Measurements from ENCODE around the gene LAMC2.
"Not testable (repeated sequence)": the region's sequence is repeated elsewhere in the genome, so short reads cannot be mapped to it uniquely, and the experiment has no call there.

LAMC2 gene

DNA sequence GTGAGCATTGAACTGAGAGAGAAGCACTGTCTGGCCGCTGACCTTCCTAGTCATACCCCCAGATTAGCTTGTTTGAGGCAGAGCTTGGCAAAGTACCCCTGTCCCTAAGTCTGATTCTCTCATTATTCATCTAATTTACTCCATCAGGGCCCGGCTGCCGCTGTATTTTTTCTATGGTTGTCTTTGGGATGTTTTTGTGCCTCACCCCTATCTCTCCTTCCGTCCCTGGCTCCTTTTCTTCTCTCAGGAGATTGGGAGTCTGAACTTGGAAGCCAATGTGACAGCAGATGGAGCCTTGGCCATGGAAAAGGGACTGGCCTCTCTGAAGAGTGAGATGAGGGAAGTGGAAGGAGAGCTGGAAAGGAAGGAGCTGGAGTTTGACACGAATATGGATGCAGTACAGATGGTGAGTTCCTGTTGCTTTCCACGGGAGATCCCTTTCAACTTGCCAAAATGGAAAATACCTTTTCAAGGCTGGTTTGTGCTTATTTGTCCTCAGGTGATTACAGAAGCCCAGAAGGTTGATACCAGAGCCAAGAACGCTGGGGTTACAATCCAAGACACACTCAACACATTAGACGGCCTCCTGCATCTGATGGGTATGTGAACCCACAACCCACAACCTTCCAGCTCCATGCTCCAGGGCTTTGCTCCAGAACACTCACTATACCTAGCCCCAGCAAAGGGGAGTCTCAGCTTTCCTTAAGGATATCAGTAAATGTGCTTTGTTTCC is 53.9 kb downstream of the LAMC2 start:
- no peak for DNase-seq

DNA sequence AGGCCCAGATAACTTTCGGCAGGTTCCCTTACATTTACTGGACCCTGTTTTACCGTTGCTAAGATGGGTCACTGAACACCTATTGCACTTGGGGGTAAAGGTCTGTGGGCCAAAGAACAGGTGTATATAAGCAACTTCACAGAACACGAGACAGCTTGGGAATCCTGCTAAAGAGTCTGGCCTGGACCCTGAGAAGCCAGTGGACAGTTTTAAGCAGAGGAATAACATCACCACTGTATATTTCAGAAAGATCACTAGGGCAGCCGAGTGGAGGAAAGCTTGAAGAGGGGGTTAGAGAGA is 54.4 kb downstream of the LAMC2 start:
- DNase-seq, result no peak

DNA sequence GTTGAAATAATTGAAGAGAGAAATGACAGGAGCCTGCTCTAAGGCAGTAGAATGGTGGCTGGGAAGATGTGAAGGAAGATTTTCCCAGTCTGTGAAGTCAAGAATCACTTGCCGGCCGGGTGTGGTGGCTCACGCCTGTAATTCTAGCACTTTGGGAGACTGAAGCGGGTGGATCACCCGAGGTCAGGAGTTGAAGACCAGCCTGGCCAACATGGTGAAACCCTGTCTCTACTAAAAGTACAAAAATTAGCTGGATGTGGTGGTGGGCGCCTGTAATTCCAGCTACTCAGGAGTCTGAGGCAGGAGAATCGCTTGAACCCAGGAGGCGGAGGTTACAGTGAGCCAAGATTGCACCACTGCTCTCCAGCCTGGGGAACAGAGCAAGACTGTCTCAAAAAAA is 54.8 kb downstream of the LAMC2 start:
- DNase-seq, result not testable (repeated sequence)

DNA sequence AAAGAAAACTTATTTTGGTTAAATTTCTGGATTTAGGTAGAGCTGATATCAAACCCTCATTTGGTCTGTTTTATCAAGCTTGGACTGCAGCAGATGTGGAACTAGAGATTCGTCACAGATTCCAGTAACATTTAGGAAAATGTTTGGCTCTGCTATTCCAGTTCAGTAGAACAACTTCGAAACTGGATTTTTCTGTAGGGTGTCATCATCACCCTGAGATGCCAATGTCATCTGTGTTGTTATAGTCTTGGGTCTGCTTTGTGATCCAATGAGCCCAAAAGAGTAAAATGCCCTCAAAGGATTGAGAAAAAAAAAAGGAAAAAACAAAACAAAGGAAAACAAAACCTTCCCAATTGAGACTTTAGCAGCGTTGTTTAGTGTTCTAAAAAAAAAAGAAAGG is 55.4 kb downstream of the LAMC2 start:
- DNase-seq, result no peak

DNA sequence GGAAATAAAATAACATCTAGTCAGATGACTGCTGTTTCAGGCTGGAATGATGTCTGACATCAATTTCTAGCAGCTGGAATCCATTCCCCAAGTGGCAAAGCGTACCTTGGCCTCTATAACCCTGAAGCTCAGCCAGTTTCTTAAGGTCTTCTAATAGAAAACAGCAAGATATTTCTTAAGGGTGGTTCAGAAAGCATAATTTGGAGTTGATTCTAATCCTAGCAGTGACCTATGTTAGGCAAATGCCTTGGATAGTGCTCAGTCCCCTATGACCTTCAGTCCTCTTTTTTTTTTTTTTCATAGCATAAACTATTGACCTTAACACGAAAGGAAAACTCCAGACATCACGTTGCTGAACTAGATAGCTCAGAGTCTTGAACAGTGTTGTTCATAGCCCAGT is 56.5 kb downstream of the LAMC2 start:
- DNase-seq, result no peak

DNA sequence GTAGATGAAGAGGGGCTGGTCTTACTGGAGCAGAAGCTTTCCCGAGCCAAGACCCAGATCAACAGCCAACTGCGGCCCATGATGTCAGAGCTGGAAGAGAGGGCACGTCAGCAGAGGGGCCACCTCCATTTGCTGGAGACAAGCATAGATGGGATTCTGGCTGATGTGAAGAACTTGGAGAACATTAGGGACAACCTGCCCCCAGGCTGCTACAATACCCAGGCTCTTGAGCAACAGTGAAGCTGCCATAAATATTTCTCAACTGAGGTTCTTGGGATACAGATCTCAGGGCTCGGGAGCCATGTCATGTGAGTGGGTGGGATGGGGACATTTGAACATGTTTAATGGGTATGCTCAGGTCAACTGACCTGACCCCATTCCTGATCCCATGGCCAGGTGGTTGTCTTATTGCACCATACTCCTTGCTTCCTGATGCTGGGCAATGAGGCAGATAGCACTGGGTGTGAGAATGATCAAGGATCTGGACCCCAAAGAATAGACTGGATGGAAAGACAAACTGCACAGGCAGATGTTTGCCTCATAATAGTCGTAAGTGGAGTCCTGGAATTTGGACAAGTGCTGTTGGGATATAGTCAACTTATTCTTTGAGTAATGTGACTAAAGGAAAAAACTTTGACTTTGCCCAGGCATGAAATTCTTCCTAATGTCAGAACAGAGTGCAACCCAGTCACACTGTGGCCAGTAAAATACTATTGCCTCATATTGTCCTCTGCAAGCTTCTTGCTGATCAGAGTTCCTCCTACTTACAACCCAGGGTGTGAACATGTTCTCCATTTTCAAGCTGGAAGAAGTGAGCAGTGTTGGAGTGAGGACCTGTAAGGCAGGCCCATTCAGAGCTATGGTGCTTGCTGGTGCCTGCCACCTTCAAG is 57.3 kb downstream of the LAMC2 start:
- no peak for DNase-seq

DNA sequence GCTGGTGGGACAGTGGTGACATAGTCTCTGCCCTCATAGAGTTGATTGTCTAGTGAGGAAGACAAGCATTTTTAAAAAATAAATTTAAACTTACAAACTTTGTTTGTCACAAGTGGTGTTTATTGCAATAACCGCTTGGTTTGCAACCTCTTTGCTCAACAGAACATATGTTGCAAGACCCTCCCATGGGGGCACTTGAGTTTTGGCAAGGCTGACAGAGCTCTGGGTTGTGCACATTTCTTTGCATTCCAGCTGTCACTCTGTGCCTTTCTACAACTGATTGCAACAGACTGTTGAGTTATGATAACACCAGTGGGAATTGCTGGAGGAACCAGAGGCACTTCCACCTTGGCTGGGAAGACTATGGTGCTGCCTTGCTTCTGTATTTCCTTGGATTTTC is 58.4 kb downstream of the LAMC2 start:
- no peak for DNase-seq

DNA sequence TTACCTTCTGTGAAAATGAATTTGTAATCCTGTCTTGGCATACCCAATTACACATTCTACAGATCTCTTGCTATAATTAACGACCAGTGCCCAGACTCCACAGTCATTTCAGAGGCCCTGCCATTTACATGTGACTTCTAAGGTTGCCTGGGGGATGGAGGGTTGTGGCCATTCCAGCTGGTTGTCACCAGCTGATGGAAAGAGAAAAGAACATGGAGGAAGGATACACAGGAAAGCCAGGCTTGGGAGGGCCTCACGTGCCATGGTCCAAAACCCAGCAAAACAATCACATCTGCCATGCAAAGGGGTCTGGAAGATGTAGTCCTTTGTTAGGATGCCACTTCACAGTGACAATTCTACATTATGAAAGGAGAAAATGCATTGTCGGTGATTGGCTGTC is 59.3 kb downstream of the LAMC2 start:
- DNase-seq, result no peak

DNA sequence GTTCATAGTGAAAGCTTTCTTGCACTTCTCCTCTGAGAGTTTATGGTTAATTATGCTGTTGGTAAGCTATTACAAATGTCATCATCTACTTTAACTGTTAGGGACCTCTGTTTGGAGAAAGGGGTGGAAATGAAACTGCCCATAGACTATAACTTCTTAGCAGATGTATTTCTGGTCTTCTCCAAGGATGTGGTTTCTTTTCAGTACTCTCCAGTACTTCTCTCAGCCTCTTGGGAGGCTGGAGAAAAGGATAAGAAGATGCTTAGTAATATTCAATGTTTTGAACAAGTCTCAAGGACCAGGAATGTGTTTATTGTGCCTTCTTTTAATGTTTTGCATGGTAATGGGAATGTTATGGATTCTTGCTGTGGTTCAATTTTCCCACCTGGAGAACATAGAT is 60.4 kb downstream of the LAMC2 start:
- no peak for DNase-seq

DNA sequence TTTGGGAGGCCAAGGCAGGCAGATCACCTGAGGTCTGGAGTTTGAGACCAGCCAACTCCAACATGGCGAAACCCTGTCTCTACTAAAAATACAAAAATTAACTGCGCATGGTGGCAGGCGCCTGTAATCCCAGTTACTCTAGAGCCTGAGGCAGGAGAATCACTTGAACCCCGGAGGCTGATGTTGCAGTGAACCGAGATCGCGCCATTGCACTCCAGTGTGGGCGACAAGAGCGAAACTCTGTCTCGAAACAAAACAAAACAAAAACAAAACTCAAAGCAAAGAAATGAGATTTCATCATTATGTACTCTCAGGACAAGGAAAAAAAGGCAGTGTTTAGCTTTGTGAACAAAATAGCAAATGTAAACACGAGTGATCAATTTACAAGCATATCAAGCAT is 61.0 kb downstream of the LAMC2 start:
- no peak for DNase-seq

DNA sequence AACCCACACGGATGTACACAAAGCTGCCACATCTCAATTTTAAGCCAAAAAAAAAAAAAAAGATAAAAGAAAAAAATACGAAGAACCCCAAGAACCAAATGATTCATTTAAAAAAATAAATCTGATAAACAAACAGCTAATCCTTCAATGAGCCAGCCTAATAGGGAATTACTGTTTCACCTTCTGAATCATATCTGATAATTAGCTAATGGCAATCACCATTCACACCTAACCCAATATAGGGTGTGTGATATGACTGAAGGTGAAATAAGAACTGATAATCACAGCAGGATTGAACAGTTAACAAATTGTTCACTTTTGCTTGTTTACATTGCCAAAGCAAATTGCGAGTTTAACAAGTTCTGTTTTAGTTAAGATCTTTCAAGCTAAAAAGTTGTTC is 61.4 kb downstream of the LAMC2 start:
- DNase-seq, result no peak

DNA sequence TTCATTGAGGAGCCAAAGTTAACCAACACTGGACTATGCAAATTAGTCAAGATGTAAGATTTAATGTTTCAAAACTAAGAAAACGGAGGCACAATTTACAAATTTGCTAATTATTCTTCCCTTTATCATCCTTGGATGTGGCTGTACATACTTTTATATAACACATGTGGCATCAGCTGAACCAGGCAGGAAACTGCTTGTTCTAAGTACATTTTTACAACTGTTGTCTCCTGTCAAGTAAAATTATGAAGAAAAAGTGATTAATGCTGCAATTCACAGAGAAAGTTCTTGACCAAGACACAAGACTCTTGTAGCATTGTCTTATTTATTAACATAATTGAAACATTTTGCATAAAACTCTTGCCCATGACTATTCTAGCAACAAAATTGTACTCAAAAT is 61.9 kb downstream of the LAMC2 start:
- DNase-seq, result no peak

DNA sequence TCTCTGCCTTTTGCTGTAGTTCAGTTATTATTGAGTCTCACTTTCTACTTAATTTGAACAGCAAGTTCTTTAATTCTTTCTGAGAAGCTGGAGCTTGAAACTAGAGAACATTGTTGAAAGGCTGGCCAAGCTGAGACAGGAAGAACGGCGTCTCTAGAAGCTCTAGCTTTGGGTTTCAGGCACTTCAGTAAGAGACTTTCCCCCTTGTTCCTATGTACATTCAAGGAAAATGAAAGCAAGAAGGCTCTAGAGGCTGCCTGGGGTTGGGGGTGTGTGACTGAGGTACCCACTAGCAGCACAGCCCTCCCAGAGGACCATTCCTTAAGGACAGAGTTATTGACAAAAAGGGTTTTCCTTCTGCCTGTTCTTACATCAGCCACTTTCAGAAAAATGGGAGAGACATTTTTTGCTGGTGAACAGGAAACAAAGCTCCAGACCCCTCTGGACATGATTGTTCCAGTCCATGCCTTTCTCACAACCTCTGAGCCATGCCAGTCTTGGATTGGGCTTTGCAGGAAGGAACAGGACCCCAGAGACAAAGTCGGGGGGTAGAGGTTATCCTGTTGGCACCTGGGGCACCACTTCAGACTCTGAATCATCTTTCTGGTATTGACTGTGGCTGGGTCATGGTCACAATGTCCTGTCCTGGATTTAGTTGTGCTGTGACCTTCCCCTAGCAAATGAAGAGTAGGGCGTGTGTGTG is 63.1 kb downstream of the LAMC2 start:
- DNase-seq, result no peak

DNA sequence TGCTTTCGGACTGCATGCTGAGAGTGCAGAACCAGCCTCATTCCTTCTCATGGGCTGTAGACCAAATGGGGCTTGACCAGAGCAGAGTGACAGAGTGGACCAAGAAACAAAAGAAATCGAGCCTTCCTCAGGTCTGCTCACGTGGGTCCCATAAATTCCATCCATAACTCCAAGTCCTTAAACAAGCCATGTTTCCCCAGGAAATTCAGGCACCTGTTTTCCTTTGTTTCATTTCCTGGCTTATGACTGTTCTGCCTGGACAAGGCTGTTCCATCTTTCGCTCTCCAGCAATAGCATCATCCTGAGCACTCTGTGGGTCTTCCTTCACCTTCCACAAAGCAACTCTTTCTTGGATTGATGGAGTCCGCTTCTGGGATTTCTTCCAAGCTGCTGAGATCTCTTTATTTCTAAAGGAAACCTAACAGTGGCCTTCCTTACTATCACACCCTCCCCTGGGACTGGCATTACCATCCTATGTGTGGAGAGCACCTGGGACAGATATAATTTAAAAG is 63.9 kb downstream of the LAMC2 start:
- no peak for DNase-seq

DNA sequence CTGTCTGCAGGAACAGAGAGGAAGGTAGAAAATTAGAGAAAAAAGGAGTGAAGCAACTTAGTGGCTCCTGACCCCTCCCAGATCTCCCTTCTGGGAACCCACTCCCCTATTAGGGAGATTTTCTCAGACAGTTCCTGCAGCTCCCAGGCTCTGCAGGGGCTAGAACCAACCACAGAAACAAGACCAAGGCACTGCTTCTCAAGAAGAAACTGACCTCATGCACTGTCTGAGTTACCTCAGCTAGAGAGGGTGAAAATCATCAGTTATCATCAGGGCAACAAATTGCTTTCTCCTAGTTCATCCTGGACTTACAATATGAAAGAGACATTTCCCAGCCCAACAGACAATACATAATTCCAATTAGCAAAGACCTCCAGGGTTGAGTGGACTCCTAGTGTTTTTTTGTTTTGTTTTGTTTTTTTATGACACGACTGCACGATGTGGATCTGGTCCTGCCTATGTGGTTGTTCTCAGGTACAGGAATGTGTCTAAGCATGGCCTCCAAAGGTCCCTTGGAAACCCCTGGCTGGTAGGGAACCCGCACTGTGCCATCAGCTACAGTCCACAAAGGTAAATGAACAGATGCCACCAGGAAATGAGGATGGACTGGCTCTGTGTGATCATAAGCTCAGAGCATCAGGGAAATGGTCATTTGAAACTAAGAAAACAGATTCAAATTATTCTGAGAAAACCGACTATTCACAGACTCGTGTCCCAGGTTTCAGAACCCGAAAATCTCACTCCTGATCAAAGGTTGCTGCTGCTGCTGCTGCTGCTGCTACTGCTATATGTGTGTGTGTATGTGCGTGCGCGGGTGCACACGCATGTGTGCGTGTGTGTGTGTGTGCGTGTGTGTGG is 65.3 kb downstream of the LAMC2 start:
- DNase-seq, result no peak

DNA sequence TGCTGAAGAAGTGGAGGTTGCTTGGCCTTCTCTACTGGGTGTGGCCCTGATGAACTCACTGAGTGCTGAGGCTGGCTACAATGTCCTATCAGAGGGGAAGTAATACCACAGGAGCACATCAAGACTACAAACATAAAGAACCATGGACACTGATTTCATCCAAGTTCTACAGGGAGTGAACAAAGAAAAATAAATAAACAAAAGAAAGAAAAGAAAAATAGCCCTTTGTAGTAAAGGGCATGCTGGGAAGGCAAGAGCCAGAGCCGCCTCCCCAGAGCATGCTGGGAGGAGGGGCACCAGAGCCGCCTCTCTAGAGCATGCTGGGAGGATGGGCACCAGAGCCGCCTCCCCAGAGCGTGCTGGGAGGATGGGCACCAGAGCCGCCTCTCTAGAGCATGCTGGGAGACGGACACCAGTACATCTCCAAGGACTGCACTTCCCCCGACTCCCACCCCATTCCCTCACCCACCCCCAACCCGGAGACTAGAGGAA is 65.9 kb downstream of the LAMC2 start:
- DNase-seq, result no peak

DNA sequence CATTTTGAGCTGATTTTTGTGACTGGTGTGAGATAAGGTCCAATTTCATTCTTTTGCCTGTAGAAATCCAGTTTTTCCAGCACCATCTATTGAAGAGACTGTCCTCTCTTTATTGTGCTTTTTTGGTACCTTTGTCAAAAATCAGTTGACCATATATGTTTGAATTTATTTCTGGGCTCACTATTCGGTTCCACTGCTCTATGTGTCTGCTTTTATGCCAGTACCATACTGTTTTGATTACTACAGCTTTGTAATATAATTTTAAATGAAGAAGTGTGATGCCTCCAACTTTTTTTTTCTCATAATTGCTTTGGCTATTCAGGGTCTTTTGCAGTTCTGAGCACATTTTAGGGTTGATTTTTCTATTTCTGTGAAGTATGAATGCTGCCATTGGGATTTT is 69.0 kb downstream of the LAMC2 start:
- DNase-seq, result no peak

DNA sequence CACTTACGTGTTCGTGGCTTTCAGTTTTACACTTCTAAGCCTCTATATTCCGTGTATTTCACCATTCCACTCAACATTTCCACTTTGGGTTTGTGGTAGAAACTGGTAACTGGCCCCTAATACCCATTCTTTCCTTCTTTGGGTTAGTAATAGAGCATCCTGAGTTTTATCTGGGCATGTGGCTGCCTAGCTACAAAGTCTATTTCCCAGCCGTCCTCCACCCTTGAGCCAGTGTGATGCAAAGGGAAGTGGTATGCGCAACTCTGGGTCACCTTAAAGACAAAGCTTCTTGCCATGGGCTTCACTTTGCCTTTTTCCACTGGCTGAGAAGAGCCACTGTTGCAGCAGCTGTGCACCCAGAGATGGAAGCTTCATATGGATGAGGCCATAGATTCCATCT is 73.9 kb downstream of the LAMC2 start:
- no peak for DNase-seq

DNA sequence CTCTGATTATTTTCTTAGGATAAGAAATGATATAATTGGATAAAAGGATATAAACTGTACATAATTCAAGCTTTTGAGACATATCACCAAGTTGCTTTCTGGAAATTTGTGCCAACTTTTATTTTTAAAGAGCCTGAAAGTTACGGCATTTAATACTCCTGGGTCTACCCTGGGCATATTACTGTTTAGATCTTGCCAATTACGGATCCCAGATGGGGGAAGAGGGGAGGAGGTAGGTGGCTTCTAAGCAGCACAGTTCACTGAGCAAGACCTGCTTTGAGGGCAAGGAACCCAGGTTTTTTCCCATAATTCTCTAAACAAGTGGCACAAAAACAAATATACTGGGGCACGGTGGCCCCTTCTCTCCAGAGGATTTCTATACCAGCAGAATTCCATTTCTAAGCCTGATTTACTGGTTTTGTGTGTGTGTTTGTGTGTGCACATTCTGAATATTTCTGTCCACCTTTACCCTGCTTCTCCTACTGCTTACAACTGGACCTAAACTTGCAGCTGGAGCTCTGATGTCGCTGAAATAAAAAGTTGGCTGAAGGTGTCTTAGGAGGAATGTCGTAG is 76.7 kb downstream of the LAMC2 start:
- no peak for DNase-seq

DNA sequence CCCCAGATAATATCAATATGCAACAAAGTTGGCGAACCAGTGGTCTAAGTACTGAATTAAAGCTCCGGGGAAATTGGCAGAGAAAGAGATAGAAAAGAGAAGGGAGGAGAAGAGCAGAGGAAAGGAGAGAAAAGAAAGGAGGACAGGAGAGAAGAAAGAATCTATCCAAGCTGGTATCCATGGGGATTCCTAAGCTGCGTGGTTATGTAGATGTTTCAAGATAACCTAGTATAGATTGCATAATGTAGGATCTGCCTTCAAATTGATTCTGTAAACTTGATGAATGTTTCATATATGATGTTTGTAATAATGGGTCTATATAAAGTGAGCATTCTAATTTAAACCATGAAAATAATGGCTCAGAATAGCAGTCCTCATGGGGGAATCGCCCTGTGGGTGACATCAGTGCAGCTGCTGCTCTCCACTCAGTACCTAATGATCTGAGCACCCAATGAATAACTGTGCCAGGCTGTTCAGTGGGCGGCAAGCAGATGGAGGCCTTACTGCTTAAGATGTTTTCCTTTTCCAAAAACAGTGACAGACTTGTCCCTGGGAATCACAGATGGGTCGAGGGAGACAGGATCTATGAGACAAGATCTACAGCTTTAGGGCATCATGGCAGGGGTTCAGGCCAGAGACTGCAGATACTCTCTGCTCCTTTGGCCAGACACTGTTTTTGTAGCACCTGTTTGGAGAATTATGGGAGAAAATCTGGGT is 78.0 kb downstream of the LAMC2 start:
- DNase-seq, result no peak

DNA sequence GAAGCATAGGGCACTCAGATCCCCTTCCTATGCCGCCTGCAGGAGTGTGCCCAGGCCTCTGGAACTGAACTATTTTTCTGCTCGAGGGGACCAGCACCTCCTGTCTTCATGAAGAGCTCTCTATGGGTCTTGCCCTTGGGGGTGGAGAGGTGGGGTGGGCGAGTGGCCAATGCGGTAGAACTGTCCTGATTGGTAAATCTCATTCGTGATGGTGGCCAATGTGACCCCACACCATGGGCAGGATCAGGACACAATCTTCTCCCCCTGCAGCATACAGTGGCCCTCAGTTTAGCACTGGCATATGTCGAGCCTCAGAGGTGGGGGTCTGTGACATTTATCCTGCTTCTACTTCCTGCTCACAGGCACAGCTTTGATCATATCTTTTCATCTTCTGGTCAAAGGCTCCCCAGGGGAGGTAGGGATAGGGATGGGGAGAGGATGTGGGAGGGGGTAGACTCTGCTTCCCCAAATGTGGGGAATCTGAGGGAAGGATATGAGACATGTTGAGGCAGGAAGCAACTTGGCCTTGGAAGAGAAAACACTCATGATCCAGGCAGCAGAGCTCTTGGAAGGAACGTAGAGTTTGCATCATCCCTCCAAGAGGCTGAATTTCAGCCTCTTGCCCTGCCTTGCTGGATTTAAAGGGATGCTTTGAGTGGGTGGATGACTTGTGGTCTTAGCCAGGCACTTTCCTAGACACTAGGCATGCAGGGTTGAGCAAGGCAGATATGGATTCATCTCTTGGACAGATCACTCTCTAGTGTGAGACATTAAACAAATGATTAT is 81.8 kb downstream of the LAMC2 start:
- DNase-seq, result no peak

Data from activated CD4-positive, alpha-beta T cell treated with anti-CD3 and anti-CD28 coated beads for 48 hours (primary cell).